ENCODE data around the gene ARF5. TPM values are rescaled to one million over a fixed set of nuclear protein-coding genes. Genes with fewer than 3 reads are reported as not detected.

Gene ARF5
- total and polyA plus RNA-seq, 10 donors: 79.5 to 197 (median 117) TPM

GRCh38 chr7:127612263-127612662 is 24.1 kb downstream of the ARF5 start:
- Histone ChIP-seq H3K9me3 (peaks cover 0 to 24% (median 17%) of the 10 kb centered on the region in 8 donors), H3K4me3 (no peak overlapping the region), H3K36me3 (no peaks in the 10 kb centered on the region), H3K27ac (no peak overlapping the region), H3K27me3 (replicated peaks in 1 of 7) (peaks cover 0 to 39% (median 6%) of the 10 kb centered on the region in 7 donors), H3K4me1 (no peaks in the 10 kb centered on the region)
- intact Hi-C loops (cut with DNase I; ENCODE audit: low total_unique reads): no loop called here
- TF ChIP-seq POLR2A (IDR thresholded peaks at IDR 0.05): no peak
- TF ChIP-seq POLR2AphosphoS5 (IDR thresholded peaks at IDR 0.05): no peak
- TF ChIP-seq, protein P1, sequence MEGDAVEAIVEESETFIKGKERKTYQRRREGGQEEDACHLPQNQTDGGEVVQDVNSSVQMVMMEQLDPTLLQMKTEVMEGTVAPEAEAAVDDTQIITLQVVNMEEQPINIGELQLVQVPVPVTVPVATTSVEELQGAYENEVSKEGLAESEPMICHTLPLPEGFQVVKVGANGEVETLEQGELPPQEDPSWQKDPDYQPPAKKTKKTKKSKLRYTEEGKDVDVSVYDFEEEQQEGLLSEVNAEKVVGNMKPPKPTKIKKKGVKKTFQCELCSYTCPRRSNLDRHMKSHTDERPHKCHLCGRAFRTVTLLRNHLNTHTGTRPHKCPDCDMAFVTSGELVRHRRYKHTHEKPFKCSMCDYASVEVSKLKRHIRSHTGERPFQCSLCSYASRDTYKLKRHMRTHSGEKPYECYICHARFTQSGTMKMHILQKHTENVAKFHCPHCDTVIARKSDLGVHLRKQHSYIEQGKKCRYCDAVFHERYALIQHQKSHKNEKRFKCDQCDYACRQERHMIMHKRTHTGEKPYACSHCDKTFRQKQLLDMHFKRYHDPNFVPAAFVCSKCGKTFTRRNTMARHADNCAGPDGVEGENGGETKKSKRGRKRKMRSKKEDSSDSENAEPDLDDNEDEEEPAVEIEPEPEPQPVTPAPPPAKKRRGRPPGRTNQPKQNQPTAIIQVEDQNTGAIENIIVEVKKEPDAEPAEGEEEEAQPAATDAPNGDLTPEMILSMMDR (IDR thresholded peaks at IDR 0.05 in 8 of 11, conservative IDR thresholded peaks at IDR 0.05 in 3 of 11): no peak
- DNase-seq: no peak
- 71 to 100% (median 88%) methylated on average over 1 of the region's 1 CpG for WGBS, 5 donors

GRCh38 chr7:127616724-127617123 is 28.5 kb downstream of the ARF5 start:
- WGBS, 5 donors: 88 to 96% (median 91%) methylated on average over 5 of the region's 5 CpGs
- intact Hi-C loops (cut with DNase I; ENCODE audit: low total_unique reads): no loop called here
- Histone ChIP-seq H3K9me3 (no peaks in the 10 kb centered on the region), H3K4me1 (peaks cover 0 to 16% (median 7%) of the 10 kb centered on the region in 6 donors), H3K27ac (no peak overlapping the region), H3K27me3 (replicated peaks in 1 of 7) (peaks cover 0 to 80% (median 24%) of the 10 kb centered on the region in 7 donors), H3K4me3 (no peak overlapping the region), H3K36me3 (no peaks in the 10 kb centered on the region)
- no peak for DNase-seq
- TF ChIP-seq POLR2A (IDR thresholded peaks at IDR 0.05) (no peak), POLR2AphosphoS5 (IDR thresholded peaks at IDR 0.05) (no peak)
- TF ChIP-seq, protein P1 (IDR thresholded peaks at IDR 0.05 in 8 of 11, conservative IDR thresholded peaks at IDR 0.05 in 3 of 11): no peak

- 48 to 66% (median 51%) methylated on average over 2 of the region's 2 CpGs for WGBS, 5 donors
These were observed 29.8 kb downstream of the ARF5 start, which contains the start of gene PAX4 for GRCh38 chr7:127618042-127618441. PAX4 (minus strand) TSS chr7:127618142; CDS start chr7:127615928, 2,214 bp downstream.

DNA sequence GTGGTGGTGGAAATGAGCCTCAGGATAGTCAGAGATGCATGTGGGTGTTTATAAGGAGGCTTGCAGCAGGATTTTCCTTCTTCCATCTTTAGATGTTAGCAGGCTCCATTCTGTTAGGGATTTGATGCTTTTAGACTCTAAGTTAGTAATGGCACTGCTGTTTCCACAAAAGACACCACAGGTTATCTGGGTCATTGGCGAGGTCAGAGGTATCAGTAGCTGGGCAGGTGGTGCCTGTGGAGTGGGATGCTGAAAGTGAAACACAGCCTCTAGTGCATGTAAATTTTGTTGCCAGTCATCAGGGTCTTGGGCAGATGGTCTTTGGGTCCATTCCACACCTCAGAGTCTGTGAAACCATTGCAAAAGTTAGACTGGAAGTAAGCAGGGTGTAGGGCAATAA is 30.6 kb downstream of the ARF5 start:
- Histone ChIP-seq H3K27me3 (replicated peaks in 1 of 7) (peaks cover 0 to 85% (median 24%) of the 10 kb centered on the region in 7 donors), H3K4me1 (peaks cover 0 to 16% (median 7%) of the 10 kb centered on the region in 6 donors), H3K9me3 (no peaks in the 10 kb centered on the region), H3K36me3 (no peaks in the 10 kb centered on the region), H3K4me3 (no peak overlapping the region), H3K27ac (no peak overlapping the region)
- 79 to 90% (median 82%) methylated on average over 1 of the region's 1 CpG for WGBS, 5 donors
- TF ChIP-seq POLR2AphosphoS5 (IDR thresholded peaks at IDR 0.05): no peak
- TF ChIP-seq, protein P1 (IDR thresholded peaks at IDR 0.05 in 8 of 11, conservative IDR thresholded peaks at IDR 0.05 in 3 of 11): no peak
- TF ChIP-seq POLR2A (IDR thresholded peaks at IDR 0.05): no peak
- no peak for DNase-seq
- intact Hi-C loops (cut with DNase I; ENCODE audit: low total_unique reads): no loop called here

More at GRCh38 chr7:127618042-127618441, 29.8 kb downstream of the ARF5 start, which contains the start of gene PAX4:
- DNase-seq: no peak
- Histone ChIP-seq H3K4me3 (no peak within 1 kb of the TSS), H3K27me3 (replicated peaks in 1 of 7) (peaks cover 0 to 87% (median 24%) of the 10 kb centered on the region in 7 donors), H3K9me3 (no peaks in the 10 kb centered on the region), H3K36me3 (no peaks in the 10 kb centered on the region), H3K4me1 (peaks cover 0 to 16% (median 7%) of the 10 kb centered on the region in 6 donors), H3K27ac (no peak within 1 kb of the TSS)
- TF ChIP-seq POLR2AphosphoS5 (IDR thresholded peaks at IDR 0.05) (no peak), POLR2A (IDR thresholded peaks at IDR 0.05) (no peak)
- TF ChIP-seq, protein P1 (IDR thresholded peaks at IDR 0.05 in 8 of 11, conservative IDR thresholded peaks at IDR 0.05 in 3 of 11): no peak
- intact Hi-C loops (cut with DNase I; ENCODE audit: low total_unique reads): no loop called here
